Activated CD8-positive, alpha-beta memory T cell treated with anti-CD3 and anti-CD28 coated beads, Interleukin-2, amount 50 U/mL, for 48 hours (primary cell): ENCODE measurements around the gene PDZK1IP1.
"Not testable (repeated sequence)": the region's sequence is repeated elsewhere in the genome, so short reads cannot be mapped to it uniquely, and the experiment has no call there.

Experiments
- DNase-seq: peaks from one replicate; pipeline ENCODE4 v3.0.0-alpha.2; 2020

The PDZK1IP1 gene

GRCh38 chr1:47195981-47196380 is 6.1 kb upstream of the PDZK1IP1 start:
- DNase-seq: not testable (repeated sequence)

DNA sequence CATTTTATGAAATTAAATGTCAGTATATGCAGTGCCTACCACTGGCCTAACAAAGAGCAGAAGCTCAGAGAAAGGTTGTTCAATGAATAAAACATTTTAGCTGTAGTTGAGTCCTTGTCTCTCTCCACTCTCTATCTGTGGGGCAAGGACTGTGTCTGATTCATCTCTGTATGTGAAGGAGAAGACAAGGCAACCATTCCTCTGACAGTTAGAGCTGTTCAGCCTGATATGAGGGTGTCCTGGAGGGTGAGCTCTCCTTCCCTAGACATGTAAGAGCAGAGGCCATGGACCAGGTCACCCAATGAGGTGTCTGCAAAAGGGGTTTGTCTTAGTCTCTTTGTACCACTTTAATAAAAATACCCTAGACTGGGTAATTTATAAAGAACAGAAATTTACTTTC is 4.5 kb upstream of the PDZK1IP1 start:
- peak; percentile 15 for DNase-seq

DNA sequence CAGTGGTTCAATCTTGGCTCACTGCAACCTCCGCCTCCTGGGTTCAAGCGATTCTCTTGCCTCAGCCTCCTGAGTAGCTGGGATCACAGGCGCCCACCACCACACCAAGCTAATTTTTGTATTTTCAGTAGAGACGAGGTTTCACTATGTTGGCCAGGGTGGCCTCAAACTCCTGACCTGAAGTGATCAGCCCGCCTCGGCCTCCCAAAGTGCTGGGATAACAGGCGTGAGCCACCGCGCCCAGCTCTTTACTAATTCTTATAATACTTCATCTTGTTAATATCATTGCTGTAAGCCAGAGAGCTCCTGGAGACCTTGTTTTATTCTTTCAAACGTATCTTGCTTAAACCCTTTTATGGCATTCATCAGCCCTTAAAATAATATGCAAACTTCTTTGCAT is 3.7 kb upstream of the PDZK1IP1 start:
- peak; percentile 20 for DNase-seq

- peak; percentile 86 for DNase-seq
Observed at GRCh38 chr1:47192458-47193384, 2.9 kb upstream of the PDZK1IP1 start.

GRCh38 chr1:47191940-47192457 is 2.2 kb upstream of the PDZK1IP1 start:
- DNase-seq: peak; percentile 32

- no peak for DNase-seq
Observed at GRCh38 chr1:47190857-47191256, 1.0 kb upstream of the PDZK1IP1 start.

- no peak for DNase-seq
Observed at GRCh38 chr1:47190509-47190855, 646 bp upstream of the PDZK1IP1 start.

- no peak for DNase-seq
Observed at GRCh38 chr1:47188791-47189785, 748 bp downstream of the PDZK1IP1 start.

DNA sequence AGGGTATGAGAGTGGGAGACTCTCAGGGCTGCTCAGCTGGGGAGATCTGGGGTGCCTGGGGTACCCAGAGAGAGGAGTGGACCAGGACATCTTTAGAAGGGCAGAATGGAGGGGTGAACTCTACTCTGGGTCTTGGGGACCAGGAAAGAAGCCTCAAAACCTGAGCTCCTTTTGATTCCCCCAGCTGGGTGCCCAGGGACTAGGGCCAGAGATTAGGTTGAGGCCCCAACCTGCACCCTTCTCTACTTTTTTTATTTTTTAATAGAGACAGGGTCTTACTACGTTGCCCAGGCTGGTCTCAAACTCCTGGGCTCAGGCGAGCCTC is 1.9 kb downstream of the PDZK1IP1 start:
- no peak for DNase-seq

DNA sequence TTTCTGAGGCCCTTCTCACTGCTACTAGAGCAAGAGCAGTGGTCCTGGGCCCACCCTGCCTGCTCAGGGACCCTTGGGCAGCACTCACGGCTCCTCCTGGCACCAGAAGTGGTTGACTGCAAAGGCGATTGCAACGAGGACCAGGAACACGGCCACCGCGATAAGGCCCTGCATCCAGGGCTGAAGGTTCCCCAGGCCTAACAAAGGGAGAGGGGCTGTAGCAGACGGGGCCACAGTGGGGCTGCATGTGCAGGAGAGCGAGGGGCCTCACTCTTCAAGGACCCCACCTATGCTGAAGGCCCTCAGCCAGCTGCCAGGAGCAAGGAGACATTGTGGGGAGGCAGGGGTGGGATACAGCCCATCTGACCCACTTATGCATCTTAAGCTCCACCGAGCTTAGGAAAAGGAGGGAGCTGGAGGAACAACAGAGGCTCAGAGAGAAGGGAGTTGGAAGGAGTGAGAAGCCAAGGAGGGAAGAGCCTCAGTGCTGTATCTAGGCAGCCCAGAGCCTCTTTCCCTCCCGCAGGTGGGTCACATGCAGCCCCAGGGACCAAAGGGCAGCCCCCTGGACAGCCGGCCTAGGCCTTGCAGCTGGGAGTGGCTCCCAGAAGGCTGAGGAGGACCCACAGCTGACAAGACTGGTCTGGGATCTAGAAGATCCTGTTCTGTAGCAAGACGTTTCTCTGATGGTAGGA is 2.5 kb downstream of the PDZK1IP1 start:
- DNase-seq: no peak

DNA sequence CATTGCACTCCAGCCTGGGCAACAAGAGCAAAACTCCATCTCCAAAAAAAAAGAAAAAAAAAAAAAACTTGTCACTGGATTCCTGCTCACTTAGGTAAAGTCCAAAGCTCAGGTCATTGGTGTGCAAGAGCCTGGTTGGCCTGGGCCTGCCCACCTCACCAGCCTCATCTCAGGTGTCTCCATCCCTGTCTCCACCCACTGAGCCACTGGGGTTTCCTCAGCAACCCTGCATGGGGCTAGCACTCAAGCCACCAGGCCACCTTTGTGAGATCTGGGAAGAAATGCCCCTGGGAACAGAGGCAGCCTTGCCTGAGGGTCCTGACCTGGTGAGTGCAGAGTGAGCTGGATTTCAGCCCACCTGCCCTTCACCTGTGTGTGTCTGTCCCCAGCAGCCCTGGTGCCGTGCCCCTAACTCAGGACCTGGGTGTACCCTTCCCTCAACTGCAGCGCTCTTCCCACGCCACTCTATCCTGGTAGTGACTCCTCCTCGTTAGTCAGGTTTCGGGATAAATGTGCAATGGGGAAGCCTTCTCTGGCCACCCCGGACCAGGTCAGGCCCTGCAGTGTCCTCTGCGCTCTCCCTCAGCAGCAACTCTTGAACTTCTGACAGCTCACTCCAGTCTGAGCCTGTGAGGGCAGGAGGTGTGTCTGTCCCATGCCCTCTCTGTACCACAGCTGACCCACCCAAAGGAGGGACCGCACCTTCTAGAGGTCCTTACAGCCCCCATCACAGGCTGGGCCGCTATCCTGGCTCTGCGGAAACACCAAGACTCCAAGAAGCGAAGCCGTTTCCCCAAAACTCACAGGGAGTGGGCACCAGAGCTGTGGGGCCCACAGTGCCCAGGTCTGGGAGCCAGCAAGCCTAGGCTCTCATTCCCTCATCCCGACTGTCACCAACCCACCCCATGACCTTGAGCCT is 3.3 kb downstream of the PDZK1IP1 start:
- DNase-seq: no peak

GRCh38 chr1:47184822-47185677 is 4.8 kb downstream of the PDZK1IP1 start:
- no peak for DNase-seq

DNA sequence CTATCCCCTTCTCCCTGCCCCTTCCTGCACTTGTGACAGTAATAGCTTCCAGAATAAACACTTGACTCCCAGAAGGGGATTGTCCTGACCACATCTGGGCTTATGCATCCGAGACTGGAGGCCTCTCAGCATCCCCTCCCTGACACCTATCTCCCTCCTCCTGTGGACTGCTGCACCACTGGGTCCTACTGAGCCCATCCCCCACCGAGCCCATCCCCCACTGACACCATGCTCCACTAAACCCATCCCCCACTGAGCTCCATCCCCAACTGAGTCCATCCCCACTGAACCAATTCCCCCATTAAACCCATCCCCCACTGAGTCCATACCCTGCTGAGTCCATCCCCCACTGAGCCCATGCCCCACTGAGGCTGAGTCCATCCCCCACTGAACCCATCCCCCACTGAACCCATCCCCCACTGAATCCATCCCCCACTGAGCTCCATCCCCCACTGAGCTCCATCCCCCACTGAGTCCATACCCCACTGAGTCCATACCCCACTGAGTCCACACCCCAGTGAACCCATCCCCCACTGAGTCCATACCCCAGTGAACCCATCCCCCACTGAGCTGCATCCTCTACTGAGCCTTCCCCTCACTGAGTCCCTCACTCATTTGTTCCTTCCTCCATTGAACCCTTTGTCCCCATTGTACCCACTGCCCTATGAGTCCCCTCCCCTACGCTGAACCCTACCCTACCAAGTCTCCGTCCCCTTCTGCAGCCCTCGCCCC is 5.6 kb downstream of the PDZK1IP1 start:
- no peak for DNase-seq

GRCh38 chr1:47183308-47184089 is 6.3 kb downstream of the PDZK1IP1 start:
- no peak for DNase-seq

DNA sequence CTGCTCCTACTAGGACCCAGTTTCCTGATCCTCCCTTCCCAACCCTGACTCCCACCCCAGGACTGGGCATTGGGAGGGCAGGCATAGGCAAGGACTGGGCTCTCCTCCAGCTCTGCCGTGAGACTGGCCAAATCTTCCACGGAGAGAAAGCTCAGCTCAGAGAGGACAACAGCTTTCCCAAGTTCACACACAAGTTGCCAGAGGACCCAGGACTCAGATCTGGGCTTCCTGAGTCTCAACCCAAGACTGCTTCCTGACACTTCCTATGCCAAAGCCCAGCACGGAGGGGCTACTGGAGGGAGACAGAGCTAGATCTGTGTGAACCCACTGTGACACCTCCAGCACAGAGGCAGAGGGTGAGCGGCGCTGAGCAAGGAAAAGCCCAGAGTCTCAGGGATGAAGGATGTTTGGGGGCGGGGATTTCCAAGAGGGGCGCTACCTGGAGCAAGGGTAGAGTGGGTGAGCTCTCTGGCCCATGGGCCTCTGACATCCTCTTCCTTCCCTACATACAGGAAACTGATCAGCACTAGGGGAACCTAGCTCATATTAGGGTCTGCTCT is 7.1 kb downstream of the PDZK1IP1 start:
- no peak for DNase-seq

DNA sequence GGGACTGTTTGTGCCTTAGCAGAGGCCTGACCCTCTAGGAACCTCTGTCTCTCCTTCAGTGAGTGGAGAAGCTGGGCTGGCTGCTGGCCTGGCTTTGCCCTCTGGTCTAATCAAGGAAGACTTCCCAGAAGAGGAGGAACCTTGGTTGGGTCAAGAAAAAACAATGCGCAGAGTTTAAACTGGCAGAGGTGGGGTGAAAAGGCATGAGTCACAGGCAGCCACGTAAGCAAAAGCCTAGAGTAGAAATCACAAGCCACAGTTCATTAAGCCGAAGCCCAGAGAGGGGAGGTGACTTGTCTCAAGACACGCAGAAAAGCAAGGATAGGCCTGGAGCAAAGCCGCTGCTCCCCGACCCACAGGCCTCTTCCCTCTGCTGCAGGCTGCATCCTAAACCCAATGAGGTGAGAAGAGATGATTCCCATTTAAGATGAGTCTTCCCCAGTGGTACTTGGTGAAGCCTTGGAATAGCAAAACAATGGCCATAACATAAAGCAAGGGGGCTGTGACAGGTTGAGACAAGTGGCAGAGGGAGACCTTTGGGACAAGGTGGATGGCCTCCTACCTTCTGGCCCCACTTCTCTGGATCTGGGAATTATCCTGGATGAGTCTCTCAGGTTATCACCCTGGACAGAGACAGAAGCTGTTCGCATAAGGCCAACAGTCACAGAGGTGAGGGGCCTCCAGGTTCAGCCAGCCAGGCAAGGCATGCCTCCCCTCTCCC is 7.7 kb downstream of the PDZK1IP1 start:
- no peak for DNase-seq

DNA sequence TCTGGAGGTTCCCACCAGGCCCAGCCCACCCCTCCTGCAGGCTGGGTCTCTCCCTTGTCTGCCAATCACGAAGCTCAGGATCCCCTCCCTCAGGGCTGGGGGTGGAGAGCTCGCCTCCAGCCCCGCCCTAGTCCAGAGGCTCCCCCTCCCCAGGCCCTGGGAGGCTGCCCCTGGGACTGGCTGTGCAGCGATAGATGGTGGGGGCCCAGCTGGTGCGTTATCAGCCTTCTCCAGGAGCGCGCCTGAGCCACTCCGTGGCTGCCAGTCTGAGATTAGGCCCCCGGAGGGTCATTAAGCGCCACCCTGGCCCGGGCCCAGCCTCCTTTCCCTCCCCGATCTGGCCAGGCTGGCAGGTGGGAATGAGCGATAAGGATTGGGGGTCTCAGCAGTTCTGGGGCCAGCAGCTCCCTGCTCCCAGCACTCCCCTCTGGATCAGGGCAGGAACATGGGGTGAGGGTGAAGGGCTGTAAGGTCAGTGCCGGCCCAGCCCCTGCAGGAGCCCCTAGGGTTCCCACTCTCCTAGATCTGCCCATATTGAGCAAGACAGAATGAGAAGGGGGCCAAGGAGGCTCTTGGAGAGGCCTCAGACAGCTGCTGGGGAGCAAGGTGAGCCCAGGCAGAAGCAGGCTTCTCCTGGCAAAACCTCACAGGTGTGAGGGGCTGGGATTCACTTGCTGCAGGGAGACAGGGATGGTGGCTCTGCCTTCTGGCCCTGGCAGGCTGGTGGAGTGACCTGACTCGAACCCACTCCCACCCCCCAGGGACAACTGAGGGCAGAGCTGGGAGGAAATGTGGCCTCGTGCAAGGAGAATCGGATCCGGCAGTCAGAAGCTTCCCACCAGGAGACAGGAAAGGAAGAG is 8.5 kb downstream of the PDZK1IP1 start:
- DNase-seq: no peak
